Panc1 (cell line): ENCODE results near the gene PHACTR4. TPM values are rescaled to one million over a fixed set of nuclear protein-coding genes. Genes with fewer than 3 reads are reported as not detected.

Source experiments
- ATAC-seq: fragments of 200-7000 bp; cut with Tn5 transposase; 2 replicates; pipeline ENCODE4 v1.9.1; 2020; ENCODE audit warnings: mild to moderate bottlenecking, moderate library complexity
- BruUV-seq: library from RNA; stranded (reverse); fragments of 400-500 nt; replicated peaks from 2 replicates; lab custom pipeline; 2021; lab: Mats Ljungman, UMichigan
- CTCF ChIA-PET: fragments of 300-600 bp; sonication (Branson Sonifier 250); formaldehyde crosslinking; loops from one replicate; lab custom pipeline; 2022; ENCODE audit warnings: antibody characterized with exemption; lab: Charles Lee
- POLR2A ChIA-PET: fragments of 300-600 bp; sonication (Branson Sonifier 250); formaldehyde crosslinking; loops from one replicate; lab custom pipeline; 2022; ENCODE audit warnings: antibody characterized with exemption; lab: Charles Lee
- DNase-seq: peaks from one replicate; pipeline ENCODE4 v3.0.0-alpha.2; 2010; ENCODE audit warnings: low read depth, low spot score
- H3K27ac ChIP-seq: 2 replicates; pipeline ENCODE4 v1.5.1; 2011; ENCODE audit warnings: mild to moderate bottlenecking, low read length, inconsistent platforms
- H3K27me3 ChIP-seq: fragments of 200-500 bp; sonication (Bioruptor generic); 2 replicates; pipeline ENCODE4 v1.6.0; 2014; ENCODE audit warnings: low read length, inconsistent platforms; ENCODE audit not compliant: control insufficient read depth, insufficient read depth
- H3K36me3 ChIP-seq: fragments of 200-500 bp; sonication (Bioruptor generic); 2 replicates; pipeline ENCODE4 v1.5.1; 2014; ENCODE audit warnings: inconsistent platforms, mild to moderate bottlenecking, low read length, moderate library complexity; ENCODE audit not compliant: control insufficient read depth, insufficient read depth
- H3K4me1 ChIP-seq: 2 replicates; pipeline ENCODE4 v1.5.1; 2011; ENCODE audit warnings: inconsistent platforms, mild to moderate bottlenecking, low read length, moderate library complexity; ENCODE audit not compliant: control insufficient read depth, insufficient read depth
- H3K4me3 ChIP-seq, 2 experiments: 2 replicates each; pipeline ENCODE4 v1.5.1; 2011 to 2012; ENCODE audit warnings: low read depth in 2 of 2, low read length in 2 of 2, mild to moderate bottlenecking in 2 of 2, inconsistent platforms in 1 of 2, moderate library complexity in 1 of 2
- H3K9me3 ChIP-seq: fragments of 200-500 bp; sonication (Bioruptor generic); 2 replicates; pipeline ENCODE4 v1.5.1; 2014; ENCODE audit warnings: low read depth, mild to moderate bottlenecking, inconsistent platforms, low read length, moderate library complexity; ENCODE audit not compliant: control insufficient read depth, insufficient read depth
- CTCF ChIP-seq: fragments of 450-650 bp; IDR thresholded peaks from 2 replicates; pipeline ENCODE4 v1.5.1; 2017; ENCODE audit warnings: mild to moderate bottlenecking
- POLR2AphosphoS5 ChIP-seq: IDR thresholded peaks from 2 replicates; pipeline ENCODE4 v1.6.1; 2012; ENCODE audit warnings: mild to moderate bottlenecking, low read depth, low read length, moderate library complexity
- REST ChIP-seq, 2 experiments: IDR thresholded peaks; 2 replicates each; pipeline ENCODE4 v1.6.1; 2011 to 2012; ENCODE audit warnings: low read depth in 2 of 2, control low read depth in 1 of 2, low read length in 1 of 2, mild to moderate bottlenecking in 1 of 2, moderate library complexity in 1 of 2; ENCODE audit not compliant: insufficient read depth in 1 of 2
- SIN3A ChIP-seq: IDR thresholded peaks from 2 replicates; pipeline ENCODE4 v1.6.1; 2012; ENCODE audit warnings: low read depth, mild to moderate bottlenecking, low read length, moderate library complexity, borderline replicate concordance; ENCODE audit not compliant: insufficient read depth
- TCF7L2 ChIP-seq: IDR thresholded peaks from 2 replicates; pipeline ENCODE4 v1.6.1; 2011; ENCODE audit warnings: mild to moderate bottlenecking, low read depth, low read length, inconsistent platforms
- in situ Hi-C: cut with HindIII; loops from 2 replicates; pipeline ENCODE4 v1.10.0; 2016; ENCODE audit warnings: low sequenced_read_pairs, low pct_unique_long_range_greater_than_20kb
- intact Hi-C: fragments of 100-400 bp; cut with micrococcal nuclease; formaldehyde crosslinking; loops from one replicate; pipeline ENCODE4 v1.10.0; 2022; ENCODE audit not compliant: unreplicated experiment
- total RNA-seq: library from RNA; stranded (reverse); gene quantifications from one replicate; pipeline ENCODE4 v1.2.1, GENCODE V29; 2021; ENCODE audit not compliant: unreplicated experiment

Gene PHACTR4
- total RNA-seq, 1 experiment from 2014 or later = 63.4 TPM

- Histone ChIP-seq H3K36me3 (peaks cover 4% of the 10 kb centered on the region; the same call in 1 of the 2 replicates), H3K9me3 (no peaks in the 10 kb centered on the region), H3K27ac (no peak overlapping the region), H3K4me1 (no peaks in the 10 kb centered on the region), H3K27me3 (no peaks in the 10 kb centered on the region), H3K4me3 (no peak overlapping the region)
- CTCF ChIA-PET = no interaction called here
- TF ChIP-seq TCF7L2 (no peak), POLR2AphosphoS5 (no peak), SIN3A (no peak), CTCF (no peak), REST (IDR thresholded peaks at IDR 0.05; ENCODE audit: insufficient read depth in 1 of 2, low read depth in 2 of 2, low read length in 1 of 2) (no peak)
- in situ Hi-C loops = no loop called here
- BruUV-seq = TSS peak; percentile 31
- POLR2A ChIA-PET = no interaction called here
- ATAC-seq = peak; percentile 42; the same call in 1 of the 2 replicates
- DNase-seq = no peak
- intact Hi-C loops = no loop called here
Measured at GRCh38 chr1:28456078-28456477, 86.5 kb downstream of the PHACTR4 start.

GRCh38 chr1:28457678-28458077 lies 88.1 kb downstream of the PHACTR4 start:
- Histone ChIP-seq H3K27ac (no peak overlapping the region), H3K27me3 (no peaks in the 10 kb centered on the region), H3K4me1 (no peaks in the 10 kb centered on the region), H3K36me3 (peaks cover 4% of the 10 kb centered on the region; the same call in 1 of the 2 replicates), H3K4me3 (no peak overlapping the region), H3K9me3 (no peaks in the 10 kb centered on the region)
- ChIA-PET POLR2A (interaction anchor here (0.6 kb wide), 1 partner anchor 48 kb away, joined by 3 read pairs; the partner anchor contains the start of gene RCC1), CTCF (no interaction called here)
- TF ChIP-seq CTCF (no peak), REST (IDR thresholded peaks at IDR 0.05; ENCODE audit: insufficient read depth in 1 of 2, low read depth in 2 of 2, low read length in 1 of 2) (no peak), SIN3A (no peak), POLR2AphosphoS5 (no peak)
- intact Hi-C loops = no loop called here
- BruUV-seq = no TSS peak
- no peak for ATAC-seq
- no peak for DNase-seq
- in situ Hi-C loops = no loop called here
